Astrocyte of the spinal cord (primary cell): Measurements from ENCODE around the gene SLC38A9.
"Not testable (repeated sequence)": the region's sequence is repeated elsewhere in the genome, so short reads cannot be mapped to it uniquely, and the experiment has no call there.

ENCODE experiments used
- DNase-seq: peaks from one replicate; pipeline ENCODE4 v3.0.0; 2011; ENCODE audit warnings: low read depth, low spot score
- H3K4me3 ChIP-seq: 2 replicates; pipeline ENCODE4 v1.5.1; 2011; ENCODE audit warnings: low read depth, mild to moderate bottlenecking, low read length, moderate library complexity
- in situ Hi-C: cut with HindIII; loops from 2 replicates; pipeline ENCODE4 v1.10.0; 2017; ENCODE audit warnings: low sequenced_read_pairs
- TF ChIP-seq, protein P1 (sequence below): IDR thresholded peaks from 2 replicates; pipeline ENCODE4 v1.5.1; 2012; ENCODE audit warnings: low read depth, mild to moderate bottlenecking, low read length, inconsistent platforms

The SLC38A9 gene

DNA sequence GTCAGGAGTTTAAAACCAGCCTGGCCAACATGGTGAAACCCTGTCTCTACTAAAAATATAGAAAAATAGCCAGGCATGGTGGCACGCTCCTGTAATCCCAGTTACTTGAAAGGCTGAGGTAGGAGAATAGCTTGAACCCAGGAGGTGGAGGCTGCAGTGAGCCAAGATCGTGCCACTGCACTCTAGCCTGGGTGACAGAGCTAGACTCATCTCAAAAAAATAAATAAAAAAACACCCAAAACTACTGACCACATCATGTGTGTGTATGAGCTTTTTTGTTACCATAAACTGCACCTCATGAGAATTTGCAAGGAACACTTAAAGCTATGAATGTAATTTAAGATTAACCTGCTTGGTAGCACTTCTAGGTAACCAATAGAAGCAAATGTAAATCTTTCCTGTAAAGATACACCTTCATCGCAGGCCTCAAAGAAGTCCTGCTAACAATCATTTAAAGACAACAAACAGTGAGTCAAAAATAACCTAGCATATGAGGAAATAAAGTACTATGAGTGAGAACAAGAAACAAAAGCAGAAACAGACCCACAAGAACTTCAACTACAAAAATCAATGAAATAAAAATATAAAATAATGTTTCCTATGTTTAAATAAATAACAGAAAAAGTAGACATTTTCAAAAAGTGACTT lies 13.0 kb downstream of the SLC38A9 start:
- TF ChIP-seq, protein P1, sequence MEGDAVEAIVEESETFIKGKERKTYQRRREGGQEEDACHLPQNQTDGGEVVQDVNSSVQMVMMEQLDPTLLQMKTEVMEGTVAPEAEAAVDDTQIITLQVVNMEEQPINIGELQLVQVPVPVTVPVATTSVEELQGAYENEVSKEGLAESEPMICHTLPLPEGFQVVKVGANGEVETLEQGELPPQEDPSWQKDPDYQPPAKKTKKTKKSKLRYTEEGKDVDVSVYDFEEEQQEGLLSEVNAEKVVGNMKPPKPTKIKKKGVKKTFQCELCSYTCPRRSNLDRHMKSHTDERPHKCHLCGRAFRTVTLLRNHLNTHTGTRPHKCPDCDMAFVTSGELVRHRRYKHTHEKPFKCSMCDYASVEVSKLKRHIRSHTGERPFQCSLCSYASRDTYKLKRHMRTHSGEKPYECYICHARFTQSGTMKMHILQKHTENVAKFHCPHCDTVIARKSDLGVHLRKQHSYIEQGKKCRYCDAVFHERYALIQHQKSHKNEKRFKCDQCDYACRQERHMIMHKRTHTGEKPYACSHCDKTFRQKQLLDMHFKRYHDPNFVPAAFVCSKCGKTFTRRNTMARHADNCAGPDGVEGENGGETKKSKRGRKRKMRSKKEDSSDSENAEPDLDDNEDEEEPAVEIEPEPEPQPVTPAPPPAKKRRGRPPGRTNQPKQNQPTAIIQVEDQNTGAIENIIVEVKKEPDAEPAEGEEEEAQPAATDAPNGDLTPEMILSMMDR = no peak
- no peak overlapping the region for H3K4me3 ChIP-seq
- in situ Hi-C loops = no loop called here
- no peak for DNase-seq

DNA sequence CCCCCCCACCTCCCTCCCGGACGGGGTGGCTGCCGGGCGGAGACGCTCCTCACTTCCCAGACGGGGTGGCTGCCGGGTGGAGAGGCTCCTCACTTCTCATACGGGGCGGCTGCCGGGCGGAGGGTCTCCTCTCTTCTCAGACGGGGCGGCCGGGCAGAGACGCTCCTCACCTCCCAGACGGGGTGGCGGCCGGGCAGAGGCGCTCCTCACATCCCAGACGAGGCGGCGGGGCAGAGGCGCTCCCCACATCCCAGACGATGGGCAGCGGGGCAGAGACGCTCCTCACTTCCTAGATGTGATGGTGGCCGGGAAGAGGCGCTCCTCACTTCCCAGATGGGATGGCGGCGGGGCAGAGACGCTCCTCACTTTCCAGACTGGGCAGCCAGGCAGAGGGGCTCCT lies 15.4 kb downstream of the SLC38A9 start:
- in situ Hi-C loops, DNase-seq, H3K4me3 ChIP-seq: not testable (repeated sequence)

DNA sequence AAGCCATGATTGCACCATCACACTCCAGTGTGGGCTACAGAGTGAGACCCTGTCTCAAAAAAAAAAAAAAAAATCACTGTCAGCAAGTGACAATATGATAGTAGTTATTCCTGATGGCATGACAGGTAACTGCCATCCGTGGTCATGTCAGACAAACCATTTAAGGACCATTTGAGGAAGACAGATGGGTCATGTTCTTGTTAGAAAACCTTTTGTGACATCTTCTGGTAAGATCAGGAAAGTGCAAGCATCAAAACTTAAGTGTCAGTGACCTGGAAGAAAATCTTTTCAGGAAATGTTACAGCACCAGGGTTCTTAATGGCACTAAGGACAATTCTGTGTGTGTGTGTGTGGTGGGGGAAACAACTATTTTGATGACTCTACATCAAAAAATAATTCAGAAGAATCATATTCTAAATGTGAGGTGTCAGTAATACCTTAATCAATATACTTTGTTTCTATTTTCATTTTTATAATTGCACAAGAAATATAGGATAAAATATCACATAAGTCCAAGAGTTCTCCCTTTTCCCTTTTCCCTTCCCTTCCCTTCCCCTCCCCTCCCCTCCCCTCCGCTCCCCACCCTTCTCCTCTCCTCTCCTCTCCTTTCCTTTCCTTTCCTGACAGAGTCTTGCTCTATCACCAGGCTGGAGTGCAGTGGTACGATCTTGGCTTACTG lies 17.8 kb downstream of the SLC38A9 start:
- in situ Hi-C loops = no loop called here
- DNase-seq = peak; percentile 24

DNA sequence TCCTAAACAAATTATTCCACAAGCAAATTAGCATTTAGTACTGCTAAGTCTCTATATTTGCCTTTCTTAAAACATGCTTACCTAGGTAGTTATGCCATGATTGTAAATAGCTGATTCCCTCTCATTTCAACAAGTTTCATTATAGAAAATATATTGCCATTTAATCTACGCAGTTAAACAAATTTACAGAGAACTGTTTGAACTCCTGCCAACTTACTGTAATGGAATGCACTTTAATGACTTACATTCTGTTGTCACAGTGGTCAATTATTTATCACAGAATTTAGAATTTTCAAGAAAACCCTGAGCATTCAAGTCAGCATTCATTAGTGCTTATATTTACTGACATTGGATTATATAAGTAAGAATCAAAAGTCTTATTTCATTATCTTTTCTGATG lies 19.6 kb downstream of the SLC38A9 start:
- in situ Hi-C loops = no loop called here
- H3K4me3 ChIP-seq = no peak overlapping the region
- DNase-seq = no peak
- TF ChIP-seq, protein P1 = no peak

More for the DNA sequence above, 17.8 kb downstream of the SLC38A9 start:
- no peak overlapping the region for H3K4me3 ChIP-seq
- TF ChIP-seq, protein P1 = peak; percentile 49

DNA sequence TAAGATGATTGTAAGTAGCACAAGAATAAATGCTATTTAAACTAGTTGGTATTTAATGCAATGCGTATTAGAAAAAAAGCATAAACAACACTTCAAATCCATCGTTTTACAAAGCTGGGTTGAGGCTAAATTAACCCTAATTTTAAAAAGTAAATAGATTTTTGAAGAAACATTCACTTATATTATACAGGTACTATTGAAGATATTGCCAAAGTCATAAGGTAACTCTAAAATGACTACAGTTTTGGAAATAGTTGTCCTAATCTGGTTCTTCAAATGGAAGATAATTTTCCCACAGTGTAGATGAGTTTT lies 20.1 kb downstream of the SLC38A9 start:
- TF ChIP-seq, protein P1 = no peak
- DNase-seq = no peak
- no peak overlapping the region for H3K4me3 ChIP-seq
- in situ Hi-C loops = no loop called here

DNA sequence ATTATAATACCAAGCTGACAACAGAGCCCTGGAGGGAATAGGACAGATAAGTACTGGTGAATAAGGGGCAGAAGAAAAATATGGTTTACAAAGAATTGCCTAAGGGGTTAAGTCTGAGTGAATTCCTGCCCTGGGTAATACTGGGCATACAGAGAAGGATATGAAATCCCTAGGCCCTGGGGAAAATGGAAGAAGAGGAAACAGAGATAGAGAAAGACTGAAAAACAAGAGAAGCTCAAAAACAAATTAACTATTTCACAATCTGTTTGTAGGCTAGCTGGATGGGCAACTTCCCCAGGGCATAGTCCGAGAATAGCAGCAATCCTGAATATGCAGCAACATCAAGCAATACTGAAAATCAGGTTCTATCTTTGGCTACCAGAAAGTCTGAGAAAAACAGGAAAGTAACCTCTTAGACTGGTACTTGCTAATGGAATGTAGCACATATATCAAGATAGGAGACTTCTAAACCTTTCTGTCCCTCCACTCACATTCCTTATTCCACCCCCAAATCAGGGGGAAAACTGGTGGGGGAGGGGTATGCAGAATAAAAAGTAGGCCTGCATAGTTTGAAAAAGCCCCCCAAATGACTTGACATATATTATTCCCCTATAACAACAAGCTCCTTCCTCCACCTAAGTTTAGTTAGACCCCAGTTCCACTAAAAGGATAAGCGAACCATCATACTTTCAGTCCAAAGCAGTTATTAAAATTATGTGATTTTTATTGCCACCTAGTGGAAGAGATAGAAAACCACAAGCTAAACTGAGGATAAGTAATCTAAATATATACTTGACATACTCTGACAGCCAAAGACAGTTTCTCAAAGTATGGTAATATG lies 20.6 kb downstream of the SLC38A9 start:
- TF ChIP-seq, protein P1 = peak; percentile 50
- peak; percentile 70 for DNase-seq
- in situ Hi-C loops = no loop called here
- no peak overlapping the region for H3K4me3 ChIP-seq

DNA sequence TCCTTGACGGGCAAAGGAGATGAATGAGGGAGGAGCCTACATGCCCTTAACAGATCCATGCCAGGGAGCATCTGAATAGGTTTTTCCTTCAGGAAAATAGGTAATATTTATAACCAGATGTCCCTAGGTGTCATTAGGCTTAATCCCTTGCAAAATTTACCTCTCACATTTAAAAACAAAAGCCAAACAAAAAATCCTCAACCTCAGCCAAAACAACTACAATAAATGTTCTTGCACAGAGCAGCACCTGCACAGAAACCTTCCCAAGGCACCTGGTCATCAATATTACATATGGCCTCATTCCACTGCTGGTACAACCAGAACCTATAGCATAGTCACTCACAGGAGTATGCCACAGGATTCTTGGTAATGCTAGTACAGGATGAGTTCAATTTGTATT lies 30.1 kb downstream of the SLC38A9 start:
- in situ Hi-C loops = no loop called here
- no peak overlapping the region for H3K4me3 ChIP-seq
- no peak for DNase-seq
- TF ChIP-seq, protein P1 = no peak
